Smooth muscle cell (in vitro differentiated cells): ENCODE data around the gene C16orf87. TPM values are rescaled to one million over a fixed set of nuclear protein-coding genes. Genes with fewer than 3 reads are reported as not detected.

ENCODE experiments used
- DNase-seq: peaks from one replicate; lab custom pipeline; 2025; ENCODE audit not compliant: unreplicated experiment; lab: John Stamatoyannopoulos, UW
- H2AFZ ChIP-seq: fragments of 200-600 bp; sonication (generic); 2 replicates; pipeline ENCODE4 v1.6.0; 2016; ENCODE audit warnings: antibody characterized with exemption, low read depth, mild to moderate bottlenecking
- H3F3A ChIP-seq: fragments of 200-600 bp; sonication (generic); 2 replicates; pipeline ENCODE4 v1.6.0; 2017; ENCODE audit warnings: antibody characterized with exemption, low read depth
- H3K27ac ChIP-seq: fragments of 200-600 bp; sonication (generic); 2 replicates; pipeline ENCODE4 v1.5.1; 2016; ENCODE audit warnings: low read depth, mild to moderate bottlenecking
- H3K27me3 ChIP-seq: fragments of 200-600 bp; sonication (generic); 2 replicates; pipeline ENCODE4 v1.6.1; 2016; ENCODE audit warnings: low read depth, mild to moderate bottlenecking
- H3K36me3 ChIP-seq: fragments of 200-600 bp; sonication (generic); 2 replicates; pipeline ENCODE4 v1.5.1; 2016; ENCODE audit warnings: low read depth
- H3K4me1 ChIP-seq: fragments of 200-600 bp; sonication (generic); 2 replicates; pipeline ENCODE4 v1.5.1; 2016; ENCODE audit warnings: low read depth
- H3K4me2 ChIP-seq: fragments of 200-600 bp; sonication (generic); 2 replicates; pipeline ENCODE4 v1.6.0; 2016; ENCODE audit warnings: mild to moderate bottlenecking
- H3K4me3 ChIP-seq: fragments of 200-600 bp; sonication (generic); 2 replicates; pipeline ENCODE4 v1.5.1; 2016; ENCODE audit warnings: mild to moderate bottlenecking
- H3K79me2 ChIP-seq: fragments of 200-600 bp; sonication (generic); 2 replicates; pipeline ENCODE4 v1.6.0; 2016; ENCODE audit warnings: low read depth, mild to moderate bottlenecking
- H3K9ac ChIP-seq: fragments of 200-600 bp; sonication (generic); 2 replicates; pipeline ENCODE4 v1.6.0; 2016; ENCODE audit warnings: low read depth
- H3K9me3 ChIP-seq: fragments of 200-600 bp; sonication (generic); replicated peaks from 2 replicates; pipeline ENCODE4 v1.5.1; 2016; ENCODE audit warnings: low read depth
- H4K20me1 ChIP-seq: fragments of 200-600 bp; sonication (generic); 2 replicates; pipeline ENCODE4 v1.6.0; 2016; ENCODE audit warnings: low read depth
- CTCF ChIP-seq: fragments of 200-600 bp; sonication (generic); IDR thresholded peaks from 2 replicates; pipeline ENCODE4 v1.5.1; 2017; ENCODE audit warnings: borderline replicate concordance, mild to moderate bottlenecking, antibody characterized with exemption; ENCODE audit not compliant: insufficient read depth, poor library complexity, severe bottlenecking
- WGBS: methylation state at CpG from one replicate; pipeline ENCODE4 v1.1.7; 2016; ENCODE audit warnings: low lambda C conversion rate; 5-methylcytosine and 5-hydroxymethylcytosine counted together
- polyA plus RNA-seq: library from polyadenylated mRNA; unstranded; fragments of >200 nt; fragmentation: Nextera tagmentation; extraction: Ambion mirVana; gene quantifications from 2 replicates; pipeline ENCODE4 v1.2.1, GENCODE V29; 2016
- total RNA-seq: library from RNA; depleted of rRNA; stranded (reverse); fragments of >200 nt; gene quantifications from 2 replicates; pipeline ENCODE4 v1.2.3, GENCODE V29; 2014

Gene C16orf87
- total and polyA plus RNA-seq, 2 experiments from 2014 or later: 19.6 to 21.5 TPM

GRCh38 chr16:46768809-46769208, 62.2 kb downstream of the C16orf87 start:
- Histone ChIP-seq H3K27ac (no peak overlapping the region), H3K9ac (no peak overlapping the region), H3K36me3 (no peaks in the 10 kb centered on the region), H3K79me2 (no peaks in the 10 kb centered on the region), H3K27me3 (no peaks in the 10 kb centered on the region), H3F3A (no peaks in the 10 kb centered on the region), H4K20me1 (no peaks in the 10 kb centered on the region), H3K4me2 (no peak overlapping the region), H3K4me3 (no peak overlapping the region), H2AFZ (no peak overlapping the region), H3K4me1 (no peaks in the 10 kb centered on the region), H3K9me3 (no peaks in the 10 kb centered on the region)
- TF ChIP-seq CTCF: no peak
- 75% methylated on average over 8 of the region's 8 CpGs for WGBS
- no peak for DNase-seq

- Histone ChIP-seq H4K20me1 (no peaks in the 10 kb centered on the region), H3K27ac (no peak overlapping the region), H3K79me2 (no peaks in the 10 kb centered on the region), H3F3A (no peaks in the 10 kb centered on the region), H3K9ac (no peak overlapping the region), H3K36me3 (no peaks in the 10 kb centered on the region), H3K4me1 (no peaks in the 10 kb centered on the region), H2AFZ (no peak overlapping the region), H3K4me2 (no peak overlapping the region), H3K9me3 (no peaks in the 10 kb centered on the region), H3K27me3 (no peaks in the 10 kb centered on the region), H3K4me3 (no peak overlapping the region)
- 44% methylated on average over 7 of the region's 7 CpGs for WGBS
- DNase-seq: no peak
- no peak for TF ChIP-seq CTCF
These were observed 65.9 kb downstream of the C16orf87 start for GRCh38 chr16:46765050-46765449.

GRCh38 chr16:46763147-46763546, 67.8 kb downstream of the C16orf87 start:
- H3K4me3 ChIP-seq: no peak overlapping the region
- no peaks in the 10 kb centered on the region for H3K9me3 ChIP-seq
- no peak overlapping the region for H3K27ac ChIP-seq
- no peaks in the 10 kb centered on the region for H3K79me2 ChIP-seq
- H3F3A ChIP-seq: no peaks in the 10 kb centered on the region
- no peaks in the 10 kb centered on the region for H3K27me3 ChIP-seq
- no peaks in the 10 kb centered on the region for H3K36me3 ChIP-seq
- H3K9ac ChIP-seq: no peak overlapping the region
- TF ChIP-seq CTCF: no peak
- H4K20me1 ChIP-seq: no peaks in the 10 kb centered on the region
- H3K4me2 ChIP-seq: no peak overlapping the region
- no peak overlapping the region for H2AFZ ChIP-seq
- 61% methylated on average over 12 of the region's 12 CpGs for WGBS
- no peaks in the 10 kb centered on the region for H3K4me1 ChIP-seq
- DNase-seq: no peak

GRCh38 chr16:46762583-46762982, 68.4 kb downstream of the C16orf87 start:
- TF ChIP-seq CTCF: no peak
- Histone ChIP-seq H3K79me2 (no peaks in the 10 kb centered on the region), H3K27me3 (no peaks in the 10 kb centered on the region), H3K9me3 (no peaks in the 10 kb centered on the region), H3K9ac (no peak overlapping the region), H3F3A (no peaks in the 10 kb centered on the region), H3K4me3 (no peak overlapping the region), H3K4me2 (no peak overlapping the region), H2AFZ (no peak overlapping the region), H3K27ac (no peak overlapping the region), H3K36me3 (no peaks in the 10 kb centered on the region), H4K20me1 (no peaks in the 10 kb centered on the region), H3K4me1 (peaks cover 4% of the 10 kb centered on the region)
- WGBS: 74% methylated on average over 3 of the region's 3 CpGs
- no peak for DNase-seq
